Neuronal stem cell (in vitro differentiated cells): ENCODE results near the gene HPSE2.
A peak's percentile ranks its signal among the peaks of the same experiment; 100 is the strongest.

ENCODE experiments used
- DNase-seq: peaks from one replicate; pipeline ENCODE4 v3.0.0-alpha.2; 2013; ENCODE audit warnings: low spot score
- H2AFZ ChIP-seq: one replicate; pipeline ENCODE4 v1.6.1; 2013; ENCODE audit warnings: mild to moderate bottlenecking, low read length, inconsistent platforms
- H2AK5ac ChIP-seq: 2 replicates; pipeline ENCODE4 v1.6.1; 2013; ENCODE audit warnings: low read depth, mild to moderate bottlenecking, inconsistent platforms, low read length, moderate library complexity, mixed read lengths
- H2BK120ac ChIP-seq: 2 replicates; pipeline ENCODE4 v1.6.1; 2013; ENCODE audit warnings: low read depth, mild to moderate bottlenecking, inconsistent platforms, low read length, moderate library complexity, mixed read lengths
- H2BK12ac ChIP-seq: one replicate; pipeline ENCODE4 v1.6.1; 2013; ENCODE audit warnings: low read length, inconsistent platforms
- H2BK15ac ChIP-seq: 2 replicates; pipeline ENCODE4 v1.6.1; 2013; ENCODE audit warnings: mild to moderate bottlenecking, low read length, inconsistent platforms, mixed read lengths
- H2BK5ac ChIP-seq: one replicate; pipeline ENCODE4 v1.6.1; 2013; ENCODE audit warnings: inconsistent platforms, mild to moderate bottlenecking, low read length, moderate library complexity
- H3K14ac ChIP-seq: one replicate; pipeline ENCODE4 v1.6.1; 2013; ENCODE audit warnings: low read length, inconsistent platforms
- H3K18ac ChIP-seq: 2 replicates; pipeline ENCODE4 v1.6.1; 2013; ENCODE audit warnings: low read length, inconsistent platforms
- H3K23ac ChIP-seq: 2 replicates; pipeline ENCODE4 v1.6.1; 2013; ENCODE audit warnings: low read depth, mild to moderate bottlenecking, mixed read lengths, low read length, inconsistent platforms; ENCODE audit not compliant: poor library complexity
- H3K27ac ChIP-seq: replicated peaks from 3 replicates; pipeline ENCODE4 v1.5.1; 2013; ENCODE audit warnings: low read length, inconsistent platforms
- H3K27me3 ChIP-seq, 3 experiments: 2 replicates each; pipeline ENCODE4 v1.6.1; 2013; ENCODE audit warnings: low read length in 3 of 3, mild to moderate bottlenecking in 2 of 3, inconsistent platforms in 1 of 3, low read depth in 1 of 3, mixed read lengths in 1 of 3, moderate library complexity in 1 of 3; ENCODE audit not compliant: control insufficient read depth in 3 of 3, insufficient read depth in 3 of 3
- H3K36me3 ChIP-seq, 2 donors: replicated peaks in 1 of 2; 2 replicates each; pipeline ENCODE4 v1.6.1; 2013; ENCODE audit warnings: low read length in 2 of 2; ENCODE audit not compliant: control insufficient read depth in 2 of 2, insufficient read depth in 2 of 2
- H3K4ac ChIP-seq: 2 replicates; pipeline ENCODE4 v1.6.1; 2013; ENCODE audit warnings: inconsistent platforms, mild to moderate bottlenecking, low read length, moderate library complexity
- H3K4me1 ChIP-seq, 2 donors: 1 replicate in 1 of 2; 2 replicates in 1 of 2; pipeline ENCODE4 v1.6.1; 2013; ENCODE audit warnings: low read length in 2 of 2, low read depth in 1 of 2; ENCODE audit not compliant: control insufficient read depth in 2 of 2, insufficient read depth in 1 of 2
- H3K4me2 ChIP-seq: one replicate; pipeline ENCODE4 v1.6.1; 2013; ENCODE audit warnings: mild to moderate bottlenecking, low read length, inconsistent platforms; ENCODE audit not compliant: insufficient read depth, poor library complexity, severe bottlenecking
- H3K4me3 ChIP-seq, 2 donors: 2 replicates each; pipeline ENCODE4 v1.5.1; 2013; ENCODE audit warnings: low read length in 2 of 2, mild to moderate bottlenecking in 2 of 2, inconsistent platforms in 1 of 2, moderate library complexity in 1 of 2
- H3K79me1 ChIP-seq: one replicate; pipeline ENCODE4 v1.6.1; 2013; ENCODE audit warnings: low read depth, mild to moderate bottlenecking, inconsistent platforms, low read length, moderate library complexity
- H3K9ac ChIP-seq: one replicate; pipeline ENCODE4 v1.6.1; 2013; ENCODE audit warnings: mild to moderate bottlenecking, low read depth, low read length, inconsistent platforms; ENCODE audit not compliant: poor library complexity
- H3K9me3 ChIP-seq, 2 donors: replicated peaks in 1 of 2; 2 replicates each; pipeline versions ENCODE3 to v1.6.1; 2013; ENCODE audit warnings: low read length in 2 of 2, mild to moderate bottlenecking in 2 of 2, inconsistent platforms in 1 of 2, low read depth in 1 of 2, mixed read lengths in 1 of 2, moderate library complexity in 1 of 2; ENCODE audit not compliant: control insufficient read depth in 2 of 2, insufficient read depth in 1 of 2
- H4K8ac ChIP-seq: one replicate; pipeline ENCODE4 v1.6.1; 2013; ENCODE audit warnings: low read depth, mild to moderate bottlenecking, inconsistent platforms, low read length, moderate library complexity
- H4K91ac ChIP-seq: one replicate; pipeline ENCODE4 v1.6.1; 2013; ENCODE audit warnings: low read length, low read depth, mild to moderate bottlenecking, inconsistent platforms; ENCODE audit not compliant: poor library complexity
- WGBS, 2 donors: extraction: QIAGEN DNeasy Blood & Tissue Kit; methylation state at CpG; one replicate each; pipeline ENCODE4 v1.1.7; 2013; ENCODE audit warnings: missing lambda C conversion rate in 2 of 2, mixed read lengths in 1 of 2; ENCODE audit not compliant: insufficient read length in 2 of 2, insufficient replicate concordance in 1 of 2; ENCODE audit errors: extremely low coverage in 2 of 2; 5-methylcytosine and 5-hydroxymethylcytosine counted together

Gene HPSE2

DNA sequence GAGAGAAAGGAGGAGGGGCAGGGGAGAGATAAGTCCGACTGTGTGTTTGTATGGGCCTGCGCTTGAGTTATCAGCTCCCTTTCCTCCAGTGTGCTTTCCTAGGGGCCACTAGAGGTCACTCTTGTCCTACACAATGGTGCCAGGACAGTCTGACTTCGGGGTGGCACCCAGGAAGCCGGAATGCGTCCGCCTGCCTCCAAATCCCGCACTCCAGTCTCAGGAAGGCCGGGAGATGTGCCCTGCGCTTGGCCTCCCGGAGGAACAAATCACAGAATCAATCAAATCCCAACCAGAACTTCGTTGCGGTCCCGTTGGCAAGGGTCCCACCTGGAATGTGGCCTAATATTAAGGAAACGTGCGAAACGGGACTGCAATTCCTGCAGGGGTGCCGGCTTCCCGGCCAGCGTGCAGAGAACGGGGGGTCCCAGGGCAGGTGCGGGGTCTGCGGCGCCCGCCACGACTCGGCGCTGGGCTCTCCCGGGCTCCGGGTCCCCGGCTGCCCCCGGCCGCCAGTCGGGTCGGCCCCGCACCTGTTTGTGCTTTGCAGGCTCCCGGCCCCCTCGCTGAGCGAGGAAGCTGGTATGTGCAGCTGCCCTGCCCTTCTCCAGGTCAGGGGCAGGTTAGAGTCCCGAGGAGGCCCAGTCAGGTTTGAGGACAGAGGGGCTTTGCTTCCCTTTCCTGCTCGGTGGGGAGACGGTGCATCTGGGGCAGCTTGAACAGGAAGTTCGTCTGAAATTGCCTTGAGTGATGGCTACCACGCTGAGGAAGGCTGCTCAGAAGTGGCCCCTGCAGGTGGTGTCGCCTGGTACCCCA is 767.9 kb downstream of the HPSE2 start:
- Histone ChIP-seq H3K4me2 (no peak overlapping the region), H3K9ac (no peak overlapping the region), H2BK120ac (peak overlapping the region; percentile 90), H3K36me3 (no peaks in the 10 kb centered on the region), H3K9me3 (no peaks in the 10 kb centered on the region), H3K4me1 (peaks cover 1 to 10% of the 10 kb centered on the region in 2 donors), H4K91ac (no peak overlapping the region), H3K79me1 (no peaks in the 10 kb centered on the region), H3K14ac (no peak overlapping the region), H2AFZ (peak overlapping the region; percentile 73), H3K4ac (peak overlapping the region; percentile 39), H3K4me3 (no peak overlapping the region), H2AK5ac (peak overlapping the region; percentile 28), H2BK15ac (peak overlapping the region; percentile 52), H4K8ac (no peak overlapping the region), H3K18ac (peak overlapping the region; percentile 94), H3K27ac (no peak overlapping the region), H3K23ac (no peak overlapping the region), H2BK5ac (peak overlapping the region; percentile 30), H3K27me3 (peaks cover 0 to 11% (median 0%) of the 10 kb centered on the region in 3 experiments), H2BK12ac (peak overlapping the region; percentile 61)
- peak; percentile 82 for DNase-seq
- WGBS, 2 donors, result no CpG with 5 or more reads among the region's 44 CpGs

DNA sequence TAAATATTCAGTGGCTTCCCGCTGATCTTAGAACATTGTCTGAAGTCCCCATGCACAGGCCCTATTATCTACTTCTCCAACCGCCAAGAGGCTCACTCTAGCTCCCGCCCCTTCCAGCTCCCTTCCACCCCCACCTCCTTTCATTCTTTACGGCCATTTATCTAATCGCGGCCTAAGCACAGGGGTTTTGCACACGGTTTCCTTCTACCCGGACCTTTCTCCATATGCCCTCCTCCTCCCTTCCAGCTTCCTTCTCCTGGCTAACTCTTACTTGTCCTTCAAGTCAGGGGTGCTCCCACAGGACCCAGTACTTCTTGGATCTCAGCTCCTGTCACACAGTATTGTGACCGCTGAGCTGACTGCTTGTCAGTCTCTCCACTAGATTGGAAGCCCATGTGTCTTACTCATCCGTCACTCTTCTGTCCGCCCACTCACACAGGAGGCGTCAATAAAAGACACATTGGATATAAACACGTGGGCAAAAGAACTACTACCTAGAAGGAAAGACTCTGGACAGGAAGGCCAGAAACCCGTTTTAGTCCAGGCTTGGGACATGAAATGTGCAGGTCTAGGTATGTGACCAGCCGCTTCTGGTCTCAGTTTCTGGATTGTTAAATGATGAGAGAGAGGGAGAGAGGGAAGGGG is 768.7 kb downstream of the HPSE2 start:
- Histone ChIP-seq H3K79me1 (no peaks in the 10 kb centered on the region), H2AFZ (peak overlapping the region; percentile 73), H3K4me2 (no peak overlapping the region), H2BK5ac (no peak overlapping the region), H2BK15ac (peak overlapping the region; percentile 1), H3K4ac (no peak overlapping the region), H3K18ac (peak overlapping the region; percentile 0), H3K9me3 (no peaks in the 10 kb centered on the region), H2AK5ac (no peak overlapping the region), H3K36me3 (no peaks in the 10 kb centered on the region), H2BK120ac (no peak overlapping the region), H3K4me1 (peaks cover 1 to 8% of the 10 kb centered on the region in 2 donors), H3K9ac (no peak overlapping the region), H3K4me3 (no peak overlapping the region), H3K27me3 (peaks cover 0 to 11% (median 0%) of the 10 kb centered on the region in 3 experiments), H4K8ac (no peak overlapping the region), H3K14ac (no peak overlapping the region), H3K27ac (no peak overlapping the region), H2BK12ac (no peak overlapping the region), H4K91ac (no peak overlapping the region), H3K23ac (no peak overlapping the region)
- no peak for DNase-seq
- WGBS, 2 donors, result no CpG with 5 or more reads among the region's 15 CpGs

DNA sequence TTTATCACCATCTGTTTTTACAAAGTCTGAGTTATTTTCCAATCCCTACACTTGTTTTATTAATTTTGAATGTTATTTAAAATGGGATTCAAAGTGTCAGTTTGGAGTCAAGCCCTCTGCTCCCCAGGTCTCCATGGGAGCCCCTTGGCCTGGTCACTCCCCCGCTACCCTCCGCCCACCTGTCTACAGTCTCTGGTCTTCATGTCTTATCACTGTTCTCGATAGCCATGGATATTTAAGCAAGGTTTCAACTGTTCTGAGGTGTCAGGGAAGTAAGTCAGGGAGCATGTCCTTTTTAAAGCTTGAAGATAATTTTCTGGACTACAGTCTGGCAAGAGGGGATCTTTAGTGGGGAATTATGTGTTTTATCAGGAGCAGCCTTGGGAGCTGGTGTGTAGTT is 769.8 kb downstream of the HPSE2 start:
- Histone ChIP-seq H3K14ac (no peak overlapping the region), H2BK12ac (no peak overlapping the region), H4K8ac (no peak overlapping the region), H3K4me2 (no peak overlapping the region), H2BK5ac (no peak overlapping the region), H3K36me3 (no peaks in the 10 kb centered on the region), H3K9me3 (no peaks in the 10 kb centered on the region), H3K23ac (no peak overlapping the region), H2BK120ac (no peak overlapping the region), H2AFZ (no peak overlapping the region), H3K4me3 (no peak overlapping the region), H3K79me1 (no peaks in the 10 kb centered on the region), H4K91ac (no peak overlapping the region), H2BK15ac (no peak overlapping the region), H3K4me1 (peaks cover 1 to 5% of the 10 kb centered on the region in 2 donors), H3K18ac (no peak overlapping the region), H3K9ac (no peak overlapping the region), H3K4ac (no peak overlapping the region), H2AK5ac (no peak overlapping the region), H3K27ac (no peak overlapping the region), H3K27me3 (peaks cover 0 to 11% (median 0%) of the 10 kb centered on the region in 3 experiments)
- no peak for DNase-seq
- WGBS, 2 donors, result no CpG with 5 or more reads among the region's 3 CpGs
